ENCODE data around the gene PHC1.

PHC1 gene

GRCh38 chr12:8950221-8950527, 35.9 kb downstream of the PHC1 start:
- DNase-seq, result no peak

- DNase-seq, result no peak
These were observed 36.6 kb downstream of the PHC1 start for GRCh38 chr12:8950702-8951478.

- DNase-seq, result no peak
These were observed 37.4 kb downstream of the PHC1 start for GRCh38 chr12:8951744-8952143.

- DNase-seq, result no peak
These were observed 39.6 kb downstream of the PHC1 start for GRCh38 chr12:8953773-8954402.

- no peak for DNase-seq
These were observed 41.8 kb downstream of the PHC1 start for GRCh38 chr12:8956073-8956472.

GRCh38 chr12:8956772-8957171, 42.5 kb downstream of the PHC1 start:
- no peak for DNase-seq

- no peak for DNase-seq
These were observed 43.3 kb downstream of the PHC1 start for GRCh38 chr12:8957561-8957960.

- no peak for DNase-seq
These were observed 43.8 kb downstream of the PHC1 start for GRCh38 chr12:8958066-8958465.

GRCh38 chr12:8960176-8960575, 45.9 kb downstream of the PHC1 start:
- no peak for DNase-seq

- no peak for DNase-seq
These were observed 54.5 kb downstream of the PHC1 start for GRCh38 chr12:8968761-8969160.

GRCh38 chr12:8969861-8970411, 55.6 kb downstream of the PHC1 start:
- DNase-seq, result no peak

- DNase-seq, result no peak
These were observed 56.1 kb downstream of the PHC1 start for GRCh38 chr12:8970432-8970831.

GRCh38 chr12:8980137-8980536, 65.8 kb downstream of the PHC1 start:
- no peak for DNase-seq

GRCh38 chr12:8985213-8985754, 71.0 kb downstream of the PHC1 start:
- no peak for DNase-seq

- no peak for DNase-seq
These were observed 72.9 kb downstream of the PHC1 start for GRCh38 chr12:8987163-8987562.

- no peak for DNase-seq
These were observed 73.4 kb downstream of the PHC1 start for GRCh38 chr12:8987685-8988084.

- DNase-seq, result no peak
These were observed 75.1 kb downstream of the PHC1 start, which contains the start of gene KLRG1 for GRCh38 chr12:8989413-8989812. KLRG1 (plus strand) TSS chr12:8989546; CDS start chr12:8989636, 90 bp downstream.

Data from C1 segment of cervical spinal cord (tissue), 14 donors.